NCI-H187 (cell line): Measurements from ENCODE around the gene ASH1L.
"Not testable (repeated sequence)": the region's sequence is repeated elsewhere in the genome, so short reads cannot be mapped to it uniquely, and the experiment has no call there.

ENCODE experiments used
- DNase-seq, 2 experiments: peaks; one replicate each; lab custom pipeline; 2025; lab: John Stamatoyannopoulos, UW

The ASH1L gene

GRCh38 chr1:155488419-155488818 lies 74.2 kb downstream of the ASH1L start:
- not testable (repeated sequence) for DNase-seq

- DNase-seq: no peak
Measured at GRCh38 chr1:155487541-155487940, 75.1 kb downstream of the ASH1L start.

- DNase-seq: not testable (repeated sequence)
Measured at GRCh38 chr1:155486952-155487351, 75.7 kb downstream of the ASH1L start.

GRCh38 chr1:155485945-155486344 lies 76.7 kb downstream of the ASH1L start:
- DNase-seq: no peak

- no peak for DNase-seq
Measured at GRCh38 chr1:155485222-155485621, 77.4 kb downstream of the ASH1L start.

- DNase-seq: no peak
Measured at GRCh38 chr1:155481741-155482241, 80.8 kb downstream of the ASH1L start.

- DNase-seq: no peak
Measured at GRCh38 chr1:155479205-155479604, 83.4 kb downstream of the ASH1L start.

GRCh38 chr1:155478270-155478852 lies 84.2 kb downstream of the ASH1L start:
- no peak for DNase-seq

- DNase-seq: no peak
Measured at GRCh38 chr1:155474146-155474545, 88.5 kb downstream of the ASH1L start.

- no peak for DNase-seq
Measured at GRCh38 chr1:155473151-155473821, 89.3 kb downstream of the ASH1L start.

- DNase-seq: no peak
Measured at GRCh38 chr1:155472491-155473083, 90.0 kb downstream of the ASH1L start.

- no peak for DNase-seq
Measured at GRCh38 chr1:155471891-155472290, 90.7 kb downstream of the ASH1L start.

GRCh38 chr1:155471026-155471425 lies 91.6 kb downstream of the ASH1L start:
- no peak for DNase-seq

GRCh38 chr1:155466996-155467395 lies 95.6 kb downstream of the ASH1L start:
- no peak for DNase-seq

GRCh38 chr1:155466617-155466972 lies 96.0 kb downstream of the ASH1L start:
- no peak for DNase-seq

GRCh38 chr1:155463865-155464650 lies 98.5 kb downstream of the ASH1L start:
- no peak for DNase-seq

- no peak for DNase-seq
Measured at GRCh38 chr1:155458111-155458510, 104.5 kb downstream of the ASH1L start.

- no peak for DNase-seq
Measured at GRCh38 chr1:155457266-155457665, 105.3 kb downstream of the ASH1L start.

- DNase-seq: no peak
Measured at GRCh38 chr1:155455588-155456195, 106.9 kb downstream of the ASH1L start.

GRCh38 chr1:155454096-155454495 lies 108.5 kb downstream of the ASH1L start:
- no peak for DNase-seq

GRCh38 chr1:155453141-155453540 lies 109.5 kb downstream of the ASH1L start:
- DNase-seq: no peak

- DNase-seq: no peak
Measured at GRCh38 chr1:155451199-155451598, 111.4 kb downstream of the ASH1L start.
